ENCODE data around the gene SNN.

- no peak for TF ChIP-seq CTCF (IDR thresholded peaks at IDR 0.05; ENCODE audit: low read depth, low read length, poor library complexity, severe bottlenecking)
- no peak for TF ChIP-seq EZH2phosphoT487 (IDR thresholded peaks at IDR 0.05; ENCODE audit: borderline replicate concordance, low read length)
These were observed 46.7 kb upstream of the SNN start for GRCh38 chr16:11621539-11621919.

All from DOHH2 (cell line).